ENCODE data around the gene METTL24. TPM values are rescaled to one million over a fixed set of nuclear protein-coding genes. Genes with fewer than 3 reads are reported as not detected.

The METTL24 gene
- total RNA-seq, 1 donor from 2014 or later = 5.5 TPM

DNA sequence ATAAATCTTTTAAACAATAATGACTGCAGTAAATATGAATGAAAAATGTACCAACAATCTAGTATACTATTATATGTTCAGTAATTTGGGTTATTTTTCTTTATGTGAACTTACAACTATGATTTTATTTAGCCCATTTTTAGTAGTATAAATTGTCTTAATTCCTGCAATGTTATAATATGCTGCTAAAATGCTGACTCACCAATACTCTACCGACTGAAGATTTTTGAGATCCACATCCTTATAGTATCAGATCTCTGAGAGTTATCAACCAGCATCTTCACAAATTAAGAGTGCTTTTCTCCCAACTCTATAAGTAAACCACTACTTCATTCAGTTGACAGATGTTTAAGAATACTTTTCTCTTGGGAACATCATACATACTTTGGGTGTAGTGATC is 161.3 kb downstream of the METTL24 start:
- no peak for DNase-seq (ENCODE audit: low spot score)

DNA sequence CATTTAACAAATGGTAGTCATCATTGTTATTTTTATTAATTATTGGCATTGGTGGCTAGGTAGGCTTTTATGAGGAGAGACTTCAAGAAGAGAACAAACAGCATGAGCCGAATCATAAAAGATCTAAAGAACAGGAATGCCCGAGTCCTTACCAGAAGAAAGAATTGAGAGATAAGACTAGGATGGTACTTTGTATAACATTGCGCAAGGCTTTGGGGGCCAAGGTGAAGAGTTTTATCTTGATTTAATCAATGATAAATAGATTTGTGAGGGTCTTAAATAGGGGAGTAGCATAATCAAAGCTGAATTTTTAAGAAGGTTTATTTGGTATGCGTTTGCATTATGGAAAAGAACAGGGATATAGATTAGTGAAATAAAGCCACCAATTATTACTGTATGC is 162.5 kb downstream of the METTL24 start:
- DNase-seq (ENCODE audit: low spot score) = no peak

Other genes starting within 250 kb of the METTL24 start
- gene WASF1, start 178.7 kb downstream of the METTL24 start, total RNA-seq (ENCODE audit: insufficient read depth, low replicate concordance) = 4.8 TPM
- 25.8 TPM for gene CDC40, start 177.9 kb downstream of the METTL24 start, total RNA-seq (ENCODE audit: insufficient read depth, low replicate concordance)
- 0.48 TPM for gene DDO, start 57.2 kb upstream of the METTL24 start, total RNA-seq (ENCODE audit: insufficient read depth, low replicate concordance)
- 1.4 TPM for gene SLC22A16, start 118.3 kb upstream of the METTL24 start, total RNA-seq (ENCODE audit: insufficient read depth, low replicate concordance)